ENCODE data around the gene AKAP13.
"Not testable (repeated sequence)": the region's sequence is repeated elsewhere in the genome, so short reads cannot be mapped to it uniquely, and the experiment has no call there.

The AKAP13 gene

DNA sequence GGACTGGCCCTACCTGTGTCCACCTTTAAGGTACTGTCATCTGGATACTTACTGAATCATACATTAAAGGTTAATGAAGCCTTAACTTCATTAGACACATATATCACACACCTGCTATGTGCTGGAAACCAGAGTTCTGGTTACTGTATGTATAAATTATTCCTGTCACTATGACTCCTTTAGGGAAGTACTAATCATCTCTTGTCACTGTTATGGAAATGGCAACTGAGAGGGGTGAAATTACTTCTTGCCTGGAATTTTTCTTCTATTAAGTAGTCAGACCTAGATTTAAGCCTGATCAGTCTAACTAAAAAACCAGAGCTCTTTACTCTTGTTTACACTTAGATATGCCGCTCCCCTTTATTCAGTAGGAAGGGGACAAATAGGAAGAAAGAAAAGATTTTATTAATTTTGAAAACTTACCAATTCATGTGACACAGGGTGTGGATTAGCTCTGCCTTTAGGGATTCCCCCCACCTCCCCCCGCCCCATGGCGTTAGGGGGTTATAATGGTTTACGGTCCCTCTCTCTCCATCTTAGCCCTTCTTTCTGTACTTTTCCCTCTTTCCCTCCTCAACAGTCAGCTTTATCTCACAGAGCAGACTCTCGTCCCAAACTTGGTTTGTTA, 261.8 kb downstream of the AKAP13 start:
- no peaks in the 10 kb centered on the region for H3K9me3 ChIP-seq (ENCODE audit: control insufficient read depth, low read length)
- H3K4me1 ChIP-seq (ENCODE audit: control insufficient read depth, insufficient read depth, low read length), result peaks cover 34% of the 10 kb centered on the region
- H3K9ac ChIP-seq (ENCODE audit: low read length), result peak overlapping the region; percentile 81
- peaks cover 30% of the 10 kb centered on the region for H3K36me3 ChIP-seq (ENCODE audit: control insufficient read depth, insufficient read depth, low read length, severe bottlenecking)
- no peaks in the 10 kb centered on the region for H3K27me3 ChIP-seq (replicated peaks; ENCODE audit: control insufficient read depth, insufficient read depth, low read length)
- H3K4me3 ChIP-seq (ENCODE audit: low read length), result peak overlapping the region; percentile 75
- no peak for DNase-seq (ENCODE audit: low read depth)

- peak; percentile 59 for DNase-seq (ENCODE audit: low read depth)
- no peaks in the 10 kb centered on the region for H3K9me3 ChIP-seq (ENCODE audit: control insufficient read depth, low read length)
- H3K4me3 ChIP-seq (ENCODE audit: low read length), result peak overlapping the region; percentile 75
- peak overlapping the region; percentile 81 for H3K9ac ChIP-seq (ENCODE audit: low read length)
- no peaks in the 10 kb centered on the region for H3K27me3 ChIP-seq (replicated peaks; ENCODE audit: control insufficient read depth, insufficient read depth, low read length)
- peaks cover 30% of the 10 kb centered on the region for H3K36me3 ChIP-seq (ENCODE audit: control insufficient read depth, insufficient read depth, low read length, severe bottlenecking)
- peaks cover 34% of the 10 kb centered on the region for H3K4me1 ChIP-seq (ENCODE audit: control insufficient read depth, insufficient read depth, low read length)
Observed at GRCh38 chr15:85642693-85643066, 262.3 kb downstream of the AKAP13 start.

DNA sequence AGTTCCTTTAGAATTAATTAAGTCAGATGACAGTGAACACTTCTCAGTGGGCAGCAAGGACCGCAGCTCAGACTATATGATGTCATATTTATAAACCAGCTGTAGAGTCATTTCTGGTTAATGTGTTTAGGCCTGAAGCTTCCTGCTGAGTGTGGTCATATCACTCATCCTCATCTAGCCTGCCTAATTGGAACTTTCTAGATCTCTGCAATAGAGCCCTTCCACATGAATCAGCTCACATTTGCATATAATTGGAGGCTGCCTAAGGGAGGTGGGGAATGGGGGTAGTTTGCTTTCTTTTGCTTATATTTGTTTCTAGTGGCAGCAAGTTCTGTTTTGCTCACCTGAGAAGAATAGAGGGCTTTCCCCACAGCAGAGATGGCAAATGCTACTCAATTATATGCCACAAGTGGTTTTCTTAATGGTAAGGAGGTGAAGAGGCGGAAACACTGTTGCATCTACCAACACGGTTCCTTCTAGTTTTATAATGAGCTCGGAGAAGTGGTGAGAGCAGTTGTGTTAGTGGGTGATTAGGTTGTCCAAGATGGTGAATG, 266.2 kb downstream of the AKAP13 start:
- Histone ChIP-seq H3K4me1 (ENCODE audit: control insufficient read depth, insufficient read depth, low read length) (peaks cover 35% of the 10 kb centered on the region), H3K9me3 (ENCODE audit: control insufficient read depth, low read length) (no peaks in the 10 kb centered on the region), H3K4me3 (ENCODE audit: low read length) (no peak overlapping the region), H3K36me3 (ENCODE audit: control insufficient read depth, insufficient read depth, low read length, severe bottlenecking) (peaks cover 19% of the 10 kb centered on the region), H3K27me3 (replicated peaks; ENCODE audit: control insufficient read depth, insufficient read depth, low read length) (no peaks in the 10 kb centered on the region), H3K9ac (ENCODE audit: low read length) (no peak overlapping the region)
- DNase-seq (ENCODE audit: low read depth), result no peak

DNA sequence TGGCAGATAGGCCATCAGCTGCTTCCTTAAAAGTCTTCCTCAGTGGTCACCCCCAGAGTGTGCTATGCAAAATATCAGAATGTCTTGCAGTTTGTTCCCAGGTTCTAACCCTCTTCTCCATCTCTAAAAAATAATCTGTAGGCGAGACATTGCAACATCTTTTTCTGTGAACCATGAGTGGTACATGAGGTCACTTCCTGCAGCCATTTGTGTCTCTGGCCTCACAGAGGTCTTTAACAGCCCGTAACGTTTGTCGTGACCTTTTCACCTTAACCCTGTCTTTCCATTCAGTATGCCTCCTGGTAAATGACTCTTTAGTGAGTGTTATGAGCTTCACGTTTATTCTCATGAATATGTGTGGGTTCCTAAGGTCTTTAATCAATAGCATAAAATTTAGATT, 269.0 kb downstream of the AKAP13 start:
- H3K36me3 ChIP-seq (ENCODE audit: control insufficient read depth, insufficient read depth, low read length, severe bottlenecking), result peaks cover 31% of the 10 kb centered on the region
- H3K4me1 ChIP-seq (ENCODE audit: control insufficient read depth, insufficient read depth, low read length), result peaks cover 13% of the 10 kb centered on the region
- peak overlapping the region; percentile 5 for H3K4me3 ChIP-seq (ENCODE audit: low read length)
- no peaks in the 10 kb centered on the region for H3K9me3 ChIP-seq (ENCODE audit: control insufficient read depth, low read length)
- peak overlapping the region; percentile 21 for H3K9ac ChIP-seq (ENCODE audit: low read length)
- no peaks in the 10 kb centered on the region for H3K27me3 ChIP-seq (replicated peaks; ENCODE audit: control insufficient read depth, insufficient read depth, low read length)
- DNase-seq (ENCODE audit: low read depth), result peak; percentile 72

DNA sequence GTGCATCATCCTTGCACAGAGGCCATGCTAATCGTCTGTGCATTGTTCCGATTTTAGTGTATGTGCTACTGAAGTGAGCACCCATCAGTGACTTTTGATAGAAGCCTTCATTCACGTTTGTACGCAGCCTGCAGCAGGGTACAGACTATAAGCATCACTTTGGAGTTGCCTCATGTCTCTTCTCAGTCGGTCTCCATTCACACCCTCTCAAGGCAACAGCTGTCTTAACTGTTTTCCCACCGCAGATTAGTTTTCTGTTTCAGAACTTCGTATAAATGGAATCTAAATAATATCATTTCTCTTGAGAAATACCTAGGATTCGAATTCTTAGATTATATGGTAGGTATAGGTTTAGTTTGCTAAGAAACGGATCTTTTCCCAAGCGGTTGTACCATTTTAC, 271.1 kb downstream of the AKAP13 start:
- peaks cover 43% of the 10 kb centered on the region for H3K36me3 ChIP-seq (ENCODE audit: control insufficient read depth, insufficient read depth, low read length, severe bottlenecking)
- H3K27me3 ChIP-seq (replicated peaks; ENCODE audit: control insufficient read depth, insufficient read depth, low read length), result no peaks in the 10 kb centered on the region
- no peaks in the 10 kb centered on the region for H3K9me3 ChIP-seq (ENCODE audit: control insufficient read depth, low read length)
- H3K4me3 ChIP-seq (ENCODE audit: low read length), result no peak overlapping the region
- peaks cover 13% of the 10 kb centered on the region for H3K4me1 ChIP-seq (ENCODE audit: control insufficient read depth, insufficient read depth, low read length)
- no peak for DNase-seq (ENCODE audit: low read depth)
- no peak overlapping the region for H3K9ac ChIP-seq (ENCODE audit: low read length)

- peaks cover 48% of the 10 kb centered on the region for H3K36me3 ChIP-seq (ENCODE audit: control insufficient read depth, insufficient read depth, low read length, severe bottlenecking)
- no peaks in the 10 kb centered on the region for H3K27me3 ChIP-seq (replicated peaks; ENCODE audit: control insufficient read depth, insufficient read depth, low read length)
- H3K9me3 ChIP-seq (ENCODE audit: control insufficient read depth, low read length), result no peaks in the 10 kb centered on the region
- DNase-seq (ENCODE audit: low read depth), result no peak
- H3K4me1 ChIP-seq (ENCODE audit: control insufficient read depth, insufficient read depth, low read length), result peaks cover 13% of the 10 kb centered on the region
- no peak overlapping the region for H3K9ac ChIP-seq (ENCODE audit: low read length)
- H3K4me3 ChIP-seq (ENCODE audit: low read length), result no peak overlapping the region
Observed at GRCh38 chr15:85652457-85652856, 272.1 kb downstream of the AKAP13 start.

DNA sequence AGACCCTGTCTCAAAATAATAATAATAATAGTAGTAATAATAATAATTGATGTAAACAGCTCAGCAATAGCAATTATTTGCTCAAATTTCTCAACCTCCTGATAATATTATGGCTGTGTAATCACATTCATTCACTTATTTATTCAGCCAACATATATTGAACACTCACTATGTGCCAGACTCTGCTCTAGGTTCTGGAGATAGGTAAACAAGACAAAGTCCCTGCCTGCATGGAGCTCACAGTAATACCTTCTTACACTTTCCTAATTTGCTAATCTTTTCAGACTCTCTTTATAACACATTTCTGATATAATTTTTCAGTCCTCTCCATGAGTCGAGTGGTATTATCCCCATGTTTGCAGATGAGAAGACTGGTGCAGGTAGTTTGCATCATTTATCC, 276.7 kb downstream of the AKAP13 start:
- Histone ChIP-seq H3K4me3 (ENCODE audit: low read length) (no peak overlapping the region), H3K4me1 (ENCODE audit: control insufficient read depth, insufficient read depth, low read length) (no peaks in the 10 kb centered on the region), H3K9me3 (ENCODE audit: control insufficient read depth, low read length) (no peaks in the 10 kb centered on the region), H3K27me3 (replicated peaks; ENCODE audit: control insufficient read depth, insufficient read depth, low read length) (no peaks in the 10 kb centered on the region), H3K36me3 (ENCODE audit: control insufficient read depth, insufficient read depth, low read length, severe bottlenecking) (peaks cover 77% of the 10 kb centered on the region), H3K9ac (ENCODE audit: low read length) (no peak overlapping the region)
- no peak for DNase-seq (ENCODE audit: low read depth)

DNA sequence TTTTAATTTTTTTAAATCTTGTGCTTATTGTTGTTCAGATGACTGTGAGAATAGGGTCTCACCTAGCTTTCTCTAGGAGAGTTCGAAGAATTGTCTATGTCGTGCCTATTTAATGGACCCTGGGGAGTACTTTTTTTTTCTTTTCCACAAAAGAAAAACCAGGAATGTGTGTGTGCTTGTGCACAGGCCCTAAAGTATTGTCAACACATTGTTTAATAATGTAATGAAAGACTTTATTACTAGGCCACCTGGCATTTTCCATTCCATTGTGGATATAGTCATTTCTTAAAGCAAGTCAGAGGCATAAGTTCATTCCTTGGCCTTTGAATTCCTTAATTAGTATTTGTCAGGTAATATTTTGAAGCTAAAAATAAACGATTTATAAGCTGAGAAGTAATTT, 278.4 kb downstream of the AKAP13 start:
- Histone ChIP-seq H3K9ac (ENCODE audit: low read length) (no peak overlapping the region), H3K36me3 (ENCODE audit: control insufficient read depth, insufficient read depth, low read length, severe bottlenecking) (peaks cover 80% of the 10 kb centered on the region), H3K27me3 (replicated peaks; ENCODE audit: control insufficient read depth, insufficient read depth, low read length) (no peaks in the 10 kb centered on the region), H3K9me3 (ENCODE audit: control insufficient read depth, low read length) (no peaks in the 10 kb centered on the region), H3K4me3 (ENCODE audit: low read length) (no peak overlapping the region), H3K4me1 (ENCODE audit: control insufficient read depth, insufficient read depth, low read length) (no peaks in the 10 kb centered on the region)
- no peak for DNase-seq (ENCODE audit: low read depth)

GRCh38 chr15:85661859-85662258, 281.5 kb downstream of the AKAP13 start:
- no peak for DNase-seq (ENCODE audit: low read depth)

DNA sequence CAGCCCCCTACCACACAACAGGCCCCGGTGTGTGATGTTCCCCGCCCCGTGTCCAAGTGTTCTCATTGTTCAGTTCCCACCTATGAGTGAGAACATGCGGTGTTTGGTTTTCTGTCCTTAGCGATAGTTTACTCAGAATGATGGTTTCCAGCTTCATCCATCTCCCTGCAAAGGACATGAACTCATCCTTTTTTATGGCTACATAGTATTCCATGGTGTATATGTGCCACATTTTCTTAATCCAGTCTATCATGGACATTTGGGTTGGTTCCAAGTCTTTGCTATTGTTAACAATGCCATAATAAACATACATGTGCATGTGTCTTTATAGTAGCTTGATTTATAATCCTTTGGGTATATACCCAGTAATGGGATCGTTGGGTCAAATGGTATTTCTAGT, 285.3 kb downstream of the AKAP13 start:
- not testable (repeated sequence) for H3K4me3 ChIP-seq (ENCODE audit: low read length); DNase-seq (ENCODE audit: low read depth); H3K9ac ChIP-seq (ENCODE audit: low read length); H3K9me3 ChIP-seq (ENCODE audit: control insufficient read depth, low read length); H3K27me3 ChIP-seq (replicated peaks; ENCODE audit: control insufficient read depth, insufficient read depth, low read length)
- Histone ChIP-seq H3K36me3 (ENCODE audit: control insufficient read depth, insufficient read depth, low read length, severe bottlenecking) (peaks cover 64% of the 10 kb centered on the region), H3K4me1 (ENCODE audit: control insufficient read depth, insufficient read depth, low read length) (peaks cover 16% of the 10 kb centered on the region)

More at GRCh38 chr15:85661859-85662258, 281.5 kb downstream of the AKAP13 start:
- Histone ChIP-seq H3K4me1 (ENCODE audit: control insufficient read depth, insufficient read depth, low read length) (no peaks in the 10 kb centered on the region), H3K36me3 (ENCODE audit: control insufficient read depth, insufficient read depth, low read length, severe bottlenecking) (peaks cover 73% of the 10 kb centered on the region), H3K27me3 (replicated peaks; ENCODE audit: control insufficient read depth, insufficient read depth, low read length) (no peaks in the 10 kb centered on the region), H3K4me3 (ENCODE audit: low read length) (no peak overlapping the region), H3K9ac (ENCODE audit: low read length) (no peak overlapping the region), H3K9me3 (ENCODE audit: control insufficient read depth, low read length) (no peaks in the 10 kb centered on the region)

GRCh38 chr15:85667491-85668424, 287.4 kb downstream of the AKAP13 start:
- no peaks in the 10 kb centered on the region for H3K27me3 ChIP-seq (replicated peaks; ENCODE audit: control insufficient read depth, insufficient read depth, low read length)
- peak overlapping the region; percentile 59 for H3K9ac ChIP-seq (ENCODE audit: low read length)
- H3K4me1 ChIP-seq (ENCODE audit: control insufficient read depth, insufficient read depth, low read length), result peaks cover 27% of the 10 kb centered on the region
- peaks cover 67% of the 10 kb centered on the region for H3K36me3 ChIP-seq (ENCODE audit: control insufficient read depth, insufficient read depth, low read length, severe bottlenecking)
- peak overlapping the region; percentile 67 for H3K4me3 ChIP-seq (ENCODE audit: low read length)
- no peaks in the 10 kb centered on the region for H3K9me3 ChIP-seq (ENCODE audit: control insufficient read depth, low read length)
- peak; percentile 94 for DNase-seq (ENCODE audit: low read depth)
